IMR-90 (cell line): Measurements from ENCODE around the gene CCDC97. TPM values are rescaled to one million over a fixed set of nuclear protein-coding genes. Genes with fewer than 3 reads are reported as not detected.

Source experiments
- ATAC-seq: fragments of 200-7000 bp; cut with Tn5 transposase; 2 replicates; pipeline ENCODE4 v1.9.1; 2020; ENCODE audit warnings: low read depth, mild to moderate bottlenecking, moderate library complexity
- BruUV-seq: library from RNA; stranded (reverse); fragments of 400-500 nt; replicated peaks from 2 replicates; lab custom pipeline; 2021; lab: Mats Ljungman, UMichigan
- CTCF ChIA-PET: fragments of 300-600 bp; formaldehyde crosslinking; extraction: SDS; loops from one replicate; lab custom pipeline; 2021; ENCODE audit warnings: antibody characterized with exemption; lab: Yijun Ruan, JAX
- POLR2A ChIA-PET: fragments of 300-600 bp; sonication (Branson Sonifier 250); formaldehyde crosslinking; loops from one replicate; lab custom pipeline; 2022; ENCODE audit warnings: antibody characterized with exemption; ENCODE audit not compliant: unreplicated experiment; lab: Charles Lee
- DNase-seq: peaks from one replicate; pipeline ENCODE4 v3.0.0; 2013
- H2AFZ ChIP-seq: replicated peaks from 2 replicates; pipeline ENCODE3; 2013; ENCODE audit warnings: low read length, mild to moderate bottlenecking; ENCODE audit not compliant: poor library complexity
- H2AK5ac ChIP-seq: 2 replicates; pipeline ENCODE4 v1.6.1; 2013; ENCODE audit warnings: low read depth, low read length, inconsistent platforms
- H2AK9ac ChIP-seq: replicated peaks from 2 replicates; pipeline ENCODE3; 2013; ENCODE audit warnings: mild to moderate bottlenecking, low read depth, low read length, moderate library complexity; ENCODE audit not compliant: poor library complexity
- H2BK120ac ChIP-seq: 2 replicates; pipeline ENCODE4 v1.6.1; 2013; ENCODE audit warnings: low read depth, low read length, inconsistent platforms
- H2BK15ac ChIP-seq: 3 replicates; pipeline ENCODE4 v1.6.1; 2013; ENCODE audit warnings: low read depth, low read length, inconsistent platforms
- H2BK20ac ChIP-seq: 2 replicates; pipeline ENCODE4 v1.6.1; 2013; ENCODE audit warnings: low read depth, mild to moderate bottlenecking, inconsistent platforms, low read length, moderate library complexity
- H2BK5ac ChIP-seq: 2 replicates; pipeline ENCODE4 v1.6.1; 2013; ENCODE audit warnings: mild to moderate bottlenecking, low read depth, low read length, inconsistent platforms; ENCODE audit not compliant: poor library complexity, severe bottlenecking
- H3K14ac ChIP-seq: replicated peaks from 2 replicates; pipeline ENCODE4 v1.6.1; 2013; ENCODE audit warnings: low read depth, low read length, inconsistent platforms
- H3K18ac ChIP-seq: 2 replicates; pipeline ENCODE4 v1.6.1; 2013; ENCODE audit warnings: low read depth, low read length, control low read depth
- H3K23ac ChIP-seq: 2 replicates; pipeline ENCODE4 v1.6.1; 2013; ENCODE audit warnings: low read depth, low read length, inconsistent platforms
- H3K27ac ChIP-seq: 2 replicates; pipeline ENCODE4 v1.5.1; 2013; ENCODE audit warnings: mild to moderate bottlenecking, control low read depth, low read length; ENCODE audit not compliant: insufficient read depth
- H3K27me3 ChIP-seq: 2 replicates; pipeline ENCODE4 v1.6.1; 2013; ENCODE audit warnings: low read length; ENCODE audit not compliant: control insufficient read depth, insufficient read depth
- H3K36me3 ChIP-seq: 2 replicates; pipeline ENCODE4 v1.6.1; 2013; ENCODE audit warnings: low read length, mixed read lengths; ENCODE audit not compliant: control insufficient read depth, insufficient read depth
- H3K4ac ChIP-seq: 2 replicates; pipeline ENCODE4 v1.6.1; 2013; ENCODE audit warnings: low read depth, low read length, inconsistent platforms
- H3K4me1 ChIP-seq: 2 replicates; pipeline ENCODE4 v1.6.1; 2013; ENCODE audit warnings: low read length, mixed read lengths; ENCODE audit not compliant: control insufficient read depth, insufficient read depth
- H3K4me2 ChIP-seq: 2 replicates; pipeline ENCODE4 v1.6.1; 2013; ENCODE audit warnings: low read depth, mild to moderate bottlenecking, control low read depth, low read length, moderate library complexity
- H3K4me3 ChIP-seq: 2 replicates; pipeline ENCODE4 v1.5.1; 2013; ENCODE audit warnings: low read depth, mild to moderate bottlenecking, control low read depth, low read length, moderate library complexity; ENCODE audit not compliant: insufficient read depth
- H3K56ac ChIP-seq: 2 replicates; pipeline ENCODE4 v1.6.1; 2013; ENCODE audit warnings: low read length, inconsistent platforms; ENCODE audit not compliant: insufficient read depth; ENCODE audit errors: extremely low read depth
- H3K79me1 ChIP-seq, 2 experiments: 2 replicates each; pipeline ENCODE4 v1.6.1; 2013; ENCODE audit warnings: low read length in 2 of 2, inconsistent platforms in 1 of 2, low read depth in 1 of 2
- H3K9ac ChIP-seq: 2 replicates; pipeline ENCODE4 v1.6.1; 2013; ENCODE audit warnings: low read depth, low read length, control low read depth
- H3K9me1 ChIP-seq: 2 replicates; pipeline ENCODE4 v1.6.1; 2013; ENCODE audit warnings: low read length, inconsistent platforms; ENCODE audit not compliant: insufficient read depth
- H3K9me3 ChIP-seq: 2 replicates; pipeline ENCODE4 v1.6.1; 2013; ENCODE audit warnings: low read length; ENCODE audit not compliant: control insufficient read depth, insufficient read depth
- H4K20me1 ChIP-seq: 2 replicates; pipeline ENCODE4 v1.6.1; 2013; ENCODE audit warnings: low read length, inconsistent platforms; ENCODE audit not compliant: insufficient read depth
- H4K5ac ChIP-seq: 2 replicates; pipeline ENCODE4 v1.6.1; 2013; ENCODE audit warnings: mild to moderate bottlenecking, low read depth, low read length, control low read depth
- H4K8ac ChIP-seq, 2 experiments: 2 replicates each; pipeline ENCODE4 v1.6.1; 2013; ENCODE audit warnings: low read depth in 2 of 2, low read length in 2 of 2, control low read depth in 1 of 2, inconsistent platforms in 1 of 2
- H4K91ac ChIP-seq: 2 replicates; pipeline ENCODE4 v1.6.1; 2013; ENCODE audit warnings: low read depth, low read length, inconsistent platforms; ENCODE audit not compliant: insufficient read depth
- BHLHE40 ChIP-seq: fragments of 150-350 bp; IDR thresholded peaks from 2 replicates; pipeline ENCODE4 v1.6.1; 2016; ENCODE audit warnings: mild to moderate bottlenecking, low read depth, low read length
- CEBPB ChIP-seq: IDR thresholded peaks from 2 replicates; pipeline ENCODE4 v1.6.1; 2012; ENCODE audit warnings: low read depth, low read length, improper control_type of control experiment
- CHD1 ChIP-seq: IDR thresholded peaks from 2 replicates; pipeline ENCODE4 v1.6.1; 2012; ENCODE audit warnings: low read depth, low read length, improper control_type of control experiment
- CTCF ChIP-seq: conservative IDR thresholded peaks from 2 replicates; pipeline ENCODE4 v1.5.1; 2012; ENCODE audit warnings: mild to moderate bottlenecking, low read depth, low read length, improper control_type of control experiment
- FOS ChIP-seq: fragments of 150-350 bp; IDR thresholded peaks from 2 replicates; pipeline ENCODE4 v1.6.1; 2016; ENCODE audit warnings: low read depth, low read length
- MAFK ChIP-seq: IDR thresholded peaks from 2 replicates; pipeline ENCODE4 v1.6.1; 2012; ENCODE audit warnings: low read depth, low read length, improper control_type of control experiment
- MAZ ChIP-seq: IDR thresholded peaks from 2 replicates; pipeline ENCODE4 v1.6.1; 2012; ENCODE audit warnings: low read depth, mild to moderate bottlenecking, low read length, improper control_type of control experiment, moderate library complexity, borderline replicate concordance
- MXI1 ChIP-seq: IDR thresholded peaks from 2 replicates; pipeline ENCODE4 v1.6.1; 2012; ENCODE audit warnings: low read depth, mild to moderate bottlenecking, low read length, moderate library complexity, borderline replicate concordance
- NFE2L2 ChIP-seq: fragments of 150-350 bp; IDR thresholded peaks from 2 replicates; pipeline ENCODE4 v1.6.1; 2016; ENCODE audit warnings: low read depth, mild to moderate bottlenecking, low read length
- POLR2A ChIP-seq: IDR thresholded peaks from 2 replicates; pipeline ENCODE4 v1.6.1; 2012; ENCODE audit warnings: mild to moderate bottlenecking, low read depth, low read length
- RAD21 ChIP-seq: IDR thresholded peaks from 2 replicates; pipeline ENCODE4 v1.6.1; 2012; ENCODE audit warnings: low read length, improper control_type of control experiment
- RCOR1 ChIP-seq: IDR thresholded peaks from 2 replicates; pipeline ENCODE4 v1.6.1; 2012; ENCODE audit warnings: mild to moderate bottlenecking, low read length, improper control_type of control experiment; ENCODE audit not compliant: insufficient replicate concordance
- RFX5 ChIP-seq: IDR thresholded peaks from 2 replicates; pipeline ENCODE4 v1.8.0; 2012; ENCODE audit warnings: low read depth, mild to moderate bottlenecking, low read length, moderate library complexity
- SMC3 ChIP-seq: fragments of 150-350 bp; IDR thresholded peaks from 2 replicates; pipeline ENCODE4 v1.6.1; 2016; ENCODE audit warnings: low read depth, mild to moderate bottlenecking, antibody characterized with exemption, low read length, moderate library complexity
- WGBS, 2 experiments: methylation state at CpG; one replicate each; pipeline versions ENCODE4 v1.1.5 to v1.1.7; 2013; ENCODE audit warnings: missing lambda C conversion rate in 2 of 2; ENCODE audit not compliant: insufficient read length in 1 of 2; ENCODE audit errors: extremely low coverage in 2 of 2; 5-methylcytosine and 5-hydroxymethylcytosine counted together
- dilution Hi-C: fragments of 300-500 bp; cut with HindIII; formaldehyde crosslinking; loops from one replicate; pipeline ENCODE4 v1.14.3; 2018; ENCODE audit warnings: low sequenced_read_pairs; ENCODE audit not compliant: unreplicated experiment
- in situ Hi-C: fragments of 300-500 bp; cut with MboI; formaldehyde crosslinking; loops from 3 replicates; pipeline ENCODE4 v1.14.3; 2019; ENCODE audit warnings: low sequenced_read_pairs, inconsistent platforms, mixed read lengths
- intact Hi-C: fragments of 100-400 bp; cut with micrococcal nuclease; formaldehyde crosslinking; loops from 2 replicates; pipeline ENCODE4 v1.10.0; 2022
- polyA plus RNA-seq, 3 experiments: library from polyadenylated mRNA; depleted of rRNA; stranded (reverse); fragments of >200 nt; gene quantifications; 2 replicates each; pipeline ENCODE4 v1.2.3, GENCODE V29; 2012; ENCODE audit warnings: low replicate concordance in 1 of 3
- total RNA-seq: library from RNA; depleted of rRNA; stranded (reverse); fragments of >200 nt; gene quantifications from 2 replicates; pipeline ENCODE4 v1.2.3, GENCODE V29; 2012
- TF ChIP-seq, protein P1 (sequence below): fragments of 150-350 bp; IDR thresholded peaks from 2 replicates; pipeline ENCODE4 v1.6.1; 2016; ENCODE audit warnings: low read depth, mild to moderate bottlenecking, low read length, moderate library complexity, borderline replicate concordance

CCDC97 gene
- total and polyA plus RNA-seq, 2 of the 4 experiments (the other 2 are of a cell fraction) = 4.1 to 11.0 TPM

DNA sequence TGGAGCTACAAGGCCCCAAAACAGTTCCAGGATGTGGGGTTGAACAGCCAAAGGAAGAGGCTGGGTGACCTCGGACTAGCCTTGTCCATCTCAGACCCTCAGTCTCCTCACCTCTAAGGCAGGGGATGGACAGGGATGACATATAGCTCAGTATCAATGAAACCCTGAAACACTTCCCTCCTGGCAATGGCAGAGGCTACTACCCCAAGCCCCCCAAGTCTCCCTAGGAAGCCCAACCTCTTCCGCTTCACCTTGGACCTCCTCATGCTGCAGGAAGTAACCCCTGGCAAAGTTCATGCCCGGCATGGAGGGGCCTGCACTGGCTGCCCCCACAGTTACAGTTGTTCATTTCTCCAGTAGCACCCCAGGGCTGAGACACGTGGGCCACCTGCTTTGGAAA, 10.6 kb downstream of the CCDC97 start:
- H3K14ac ChIP-seq = no peak overlapping the region
- H3K4me1 ChIP-seq = peaks cover 35% of the 10 kb centered on the region
- H2BK20ac ChIP-seq = no peak overlapping the region
- CTCF ChIA-PET = no interaction called here
- H3K9me3 ChIP-seq = no peaks in the 10 kb centered on the region
- H4K20me1 ChIP-seq = peaks cover 61% of the 10 kb centered on the region
- DNase-seq (no peak), ATAC-seq (no peak)
- dilution Hi-C loops = no loop called here
- in situ Hi-C loops = no loop called here
- no peaks in the 10 kb centered on the region for H3K27me3 ChIP-seq
- no peak overlapping the region for H3K9ac ChIP-seq
- peaks cover 23% of the 10 kb centered on the region for H3K9me1 ChIP-seq
- no peak overlapping the region for H4K8ac ChIP-seq
- no peak overlapping the region for H3K56ac ChIP-seq
- no peak overlapping the region for H3K4me3 ChIP-seq
- POLR2A ChIA-PET = no interaction called here
- H2AK5ac ChIP-seq = no peak overlapping the region
- WGBS, 2 experiments = 100% methylated on average over 1 of the region's 4 CpGs; no CpG with 5 or more reads in 1 of the 2 experiments
- H4K5ac ChIP-seq = no peak overlapping the region
- no peak overlapping the region for H3K4me2 ChIP-seq
- H3K18ac ChIP-seq = no peak overlapping the region
- H3K4ac ChIP-seq = no peak overlapping the region; the same call in 1 of the 2 replicates
- H2AK9ac ChIP-seq = peak overlapping the region; percentile 1
- H2BK120ac ChIP-seq = no peak overlapping the region
- H4K91ac ChIP-seq = no peak overlapping the region
- H3K36me3 ChIP-seq = peaks cover 53% of the 10 kb centered on the region
- no peak overlapping the region for H2AFZ ChIP-seq
- no peak overlapping the region for H2BK15ac ChIP-seq
- H3K27ac ChIP-seq = no peak overlapping the region
- H3K79me1 ChIP-seq = peaks cover 18 to 70% of the 10 kb centered on the region in 2 experiments
- H2BK5ac ChIP-seq = no peak overlapping the region
- intact Hi-C loops = no loop called here
- TF ChIP-seq RFX5 (no peak), POLR2A (no peak), CEBPB (no peak), SMC3 (no peak), NFE2L2 (no peak), RCOR1 (no peak), MAZ (no peak), CHD1 (no peak), MXI1 (no peak), CTCF (no peak), RAD21 (no peak), FOS (no peak), MAFK (no peak), BHLHE40 (no peak)
- TF ChIP-seq, protein P1, sequence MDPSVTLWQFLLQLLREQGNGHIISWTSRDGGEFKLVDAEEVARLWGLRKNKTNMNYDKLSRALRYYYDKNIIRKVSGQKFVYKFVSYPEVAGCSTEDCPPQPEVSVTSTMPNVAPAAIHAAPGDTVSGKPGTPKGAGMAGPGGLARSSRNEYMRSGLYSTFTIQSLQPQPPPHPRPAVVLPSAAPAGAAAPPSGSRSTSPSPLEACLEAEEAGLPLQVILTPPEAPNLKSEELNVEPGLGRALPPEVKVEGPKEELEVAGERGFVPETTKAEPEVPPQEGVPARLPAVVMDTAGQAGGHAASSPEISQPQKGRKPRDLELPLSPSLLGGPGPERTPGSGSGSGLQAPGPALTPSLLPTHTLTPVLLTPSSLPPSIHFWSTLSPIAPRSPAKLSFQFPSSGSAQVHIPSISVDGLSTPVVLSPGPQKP = no peak
- no peak overlapping the region for H3K23ac ChIP-seq
- BruUV-seq = no TSS peak
